H7 (cell line): ENCODE results near the gene SHOX. TPM values are rescaled to one million over a fixed set of nuclear protein-coding genes. Genes with fewer than 3 reads are reported as not detected.
"Not testable (repeated sequence)": the region's sequence is repeated elsewhere in the genome, so short reads cannot be mapped to it uniquely, and the experiment has no call there.

ENCODE experiments used
- DNase-seq: peaks from one replicate; pipeline ENCODE4 v3.0.0; 2012
- H3K27me3 ChIP-seq: 2 replicates; pipeline ENCODE4 v1.6.0; 2011; ENCODE audit warnings: mild to moderate bottlenecking, low read length; ENCODE audit not compliant: control insufficient read depth, insufficient read depth
- H3K36me3 ChIP-seq: replicated peaks from 2 replicates; pipeline ENCODE4 v1.5.1; 2011; ENCODE audit warnings: low read length; ENCODE audit not compliant: control insufficient read depth, insufficient read depth
- H3K4me3 ChIP-seq: 2 replicates; pipeline ENCODE4 v1.5.1; 2011; ENCODE audit warnings: low read depth, mild to moderate bottlenecking, control low read depth, low read length, moderate library complexity; ENCODE audit not compliant: insufficient read depth
- total RNA-seq: library from RNA; depleted of rRNA; stranded (reverse); fragments of >200 nt; shearing (Covaris generic); gene quantifications from 2 replicates; pipeline ENCODE4 v1.2.3, GENCODE V29; 2014

The SHOX gene
- total RNA-seq, 1 experiment from 2014 or later = not detected

GRCh38 chrX:617401-617800, 13.2 kb upstream of the SHOX start:
- peaks cover 57% of the 10 kb centered on the region for H3K27me3 ChIP-seq
- peak; percentile 35 for DNase-seq

GRCh38 chrX:617891-618290, 12.7 kb upstream of the SHOX start:
- no peak for DNase-seq
- H3K27me3 ChIP-seq = peaks cover 62% of the 10 kb centered on the region
- H3K4me3 ChIP-seq = no peak overlapping the region

More at GRCh38 chrX:617401-617800, 13.2 kb upstream of the SHOX start:
- Histone ChIP-seq H3K4me3 (no peak overlapping the region), H3K36me3 (no peaks in the 10 kb centered on the region)

GRCh38 chrX:618304-618703, 12.3 kb upstream of the SHOX start:
- not testable (repeated sequence) for H3K4me3 ChIP-seq, H3K36me3 ChIP-seq, DNase-seq
- H3K27me3 ChIP-seq = peaks cover 66% of the 10 kb centered on the region

More at GRCh38 chrX:617891-618290, 12.7 kb upstream of the SHOX start:
- H3K36me3 ChIP-seq = no peaks in the 10 kb centered on the region

GRCh38 chrX:618761-619450, 11.7 kb upstream of the SHOX start:
- DNase-seq = peak; percentile 71
- Histone ChIP-seq H3K4me3 (peak overlapping the region; percentile 2; the same call in 1 of the 2 replicates), H3K27me3 (peaks cover 72% of the 10 kb centered on the region), H3K36me3 (no peaks in the 10 kb centered on the region)

- Histone ChIP-seq H3K36me3 (no peaks in the 10 kb centered on the region), H3K27me3 (peaks cover 74% of the 10 kb centered on the region), H3K4me3 (no peak overlapping the region; the same call in 1 of the 2 replicates)
- no peak for DNase-seq
Observed at GRCh38 chrX:619451-619811, 11.2 kb upstream of the SHOX start.

GRCh38 chrX:619812-620531, 10.6 kb upstream of the SHOX start:
- Histone ChIP-seq H3K4me3 (no peak overlapping the region; the same call in 1 of the 2 replicates), H3K36me3 (no peaks in the 10 kb centered on the region), H3K27me3 (peaks cover 79% of the 10 kb centered on the region)
- peak; percentile 59 for DNase-seq

- no peaks in the 10 kb centered on the region for H3K36me3 ChIP-seq
- DNase-seq = peak; percentile 19
- H3K27me3 ChIP-seq = peaks cover 90% of the 10 kb centered on the region
- H3K4me3 ChIP-seq = no peak overlapping the region
Observed at GRCh38 chrX:621705-622503, 8.7 kb upstream of the SHOX start.

- not testable (repeated sequence) for DNase-seq, H3K36me3 ChIP-seq, H3K4me3 ChIP-seq
- peaks cover 92% of the 10 kb centered on the region for H3K27me3 ChIP-seq
Observed at GRCh38 chrX:622802-623201, 7.8 kb upstream of the SHOX start.

- no peak overlapping the region for H3K4me3 ChIP-seq
- DNase-seq = no peak
- peaks cover 92% of the 10 kb centered on the region for H3K27me3 ChIP-seq
Observed at GRCh38 chrX:623268-623598, 7.4 kb upstream of the SHOX start.

GRCh38 chrX:623599-624315, 6.8 kb upstream of the SHOX start:
- DNase-seq = peak; percentile 74
- peaks cover 93% of the 10 kb centered on the region for H3K27me3 ChIP-seq
- H3K36me3 ChIP-seq = no peaks in the 10 kb centered on the region
- H3K4me3 ChIP-seq = peak overlapping the region; percentile 17; the same call in 1 of the 2 replicates

More at GRCh38 chrX:623268-623598, 7.4 kb upstream of the SHOX start:
- H3K36me3 ChIP-seq = no peaks in the 10 kb centered on the region

GRCh38 chrX:625137-625691, 5.4 kb upstream of the SHOX start:
- H3K27me3 ChIP-seq = peaks cover 93% of the 10 kb centered on the region

GRCh38 chrX:626047-626446, 4.5 kb upstream of the SHOX start:
- H3K4me3 ChIP-seq, DNase-seq, H3K36me3 ChIP-seq: not testable (repeated sequence)
- peaks cover 93% of the 10 kb centered on the region for H3K27me3 ChIP-seq

More at GRCh38 chrX:625137-625691, 5.4 kb upstream of the SHOX start:
- peak; percentile 8 for DNase-seq
- Histone ChIP-seq H3K36me3 (no peaks in the 10 kb centered on the region), H3K4me3 (no peak overlapping the region)

- no peak overlapping the region for H3K4me3 ChIP-seq
- peaks cover 93% of the 10 kb centered on the region for H3K27me3 ChIP-seq
- H3K36me3 ChIP-seq = no peaks in the 10 kb centered on the region
- DNase-seq = peak; percentile 27
Observed at GRCh38 chrX:626745-627509, 3.7 kb upstream of the SHOX start.
